Cerebellar cortex (tissue), 1 donor: ENCODE data around the gene ROPN1B.
"Not testable (repeated sequence)": the region's sequence is repeated elsewhere in the genome, so short reads cannot be mapped to it uniquely, and the experiment has no call there.

Experiments used
- DNase-seq: peaks from one replicate; pipeline ENCODE4 v3.0.0-alpha.2; 2015; ENCODE audit warnings: low spot score

Gene ROPN1B

GRCh38 chr3:125958511-125959316, 10.3 kb upstream of the ROPN1B start:
- DNase-seq, result no peak

DNA sequence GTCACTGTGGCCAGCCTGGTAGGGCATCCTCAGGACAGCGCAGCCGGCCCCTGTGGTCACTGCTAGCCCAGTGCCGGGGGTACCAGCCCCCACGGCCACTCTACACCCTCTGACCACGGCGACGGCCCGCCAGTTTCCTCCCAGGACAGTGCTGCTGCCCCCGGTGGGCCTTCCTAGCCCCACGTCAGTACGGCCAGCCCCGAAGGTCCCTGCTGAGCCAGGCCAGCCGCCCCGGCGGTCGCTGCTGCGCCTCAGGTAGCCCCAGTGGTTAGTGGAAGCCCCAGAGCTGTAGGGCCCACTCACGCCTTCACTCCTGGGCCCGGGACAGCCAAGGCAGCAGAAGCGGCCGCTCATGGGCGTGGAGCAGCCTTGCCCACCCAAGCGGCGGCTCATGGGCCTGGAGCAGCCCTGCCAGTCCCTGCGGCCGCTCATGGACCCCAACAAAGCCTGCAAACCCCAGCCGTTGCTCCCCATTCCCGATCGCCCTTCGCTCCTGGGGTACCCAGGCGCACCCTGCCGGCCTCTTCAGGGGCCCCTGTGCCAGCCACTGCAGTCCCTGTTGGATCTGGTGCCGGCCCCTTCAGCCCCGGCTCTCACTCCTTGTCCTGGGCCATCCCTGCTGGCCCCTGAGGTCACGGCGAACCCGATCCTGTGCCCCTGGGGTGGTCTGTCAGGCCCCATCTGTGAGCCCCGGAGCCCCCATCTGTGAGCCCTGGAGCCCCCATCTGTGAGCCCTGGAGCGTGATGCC, 9.5 kb upstream of the ROPN1B start:
- no peak for DNase-seq

- DNase-seq, result no peak
Observed at GRCh38 chr3:125960066-125960424, 8.9 kb upstream of the ROPN1B start.

DNA sequence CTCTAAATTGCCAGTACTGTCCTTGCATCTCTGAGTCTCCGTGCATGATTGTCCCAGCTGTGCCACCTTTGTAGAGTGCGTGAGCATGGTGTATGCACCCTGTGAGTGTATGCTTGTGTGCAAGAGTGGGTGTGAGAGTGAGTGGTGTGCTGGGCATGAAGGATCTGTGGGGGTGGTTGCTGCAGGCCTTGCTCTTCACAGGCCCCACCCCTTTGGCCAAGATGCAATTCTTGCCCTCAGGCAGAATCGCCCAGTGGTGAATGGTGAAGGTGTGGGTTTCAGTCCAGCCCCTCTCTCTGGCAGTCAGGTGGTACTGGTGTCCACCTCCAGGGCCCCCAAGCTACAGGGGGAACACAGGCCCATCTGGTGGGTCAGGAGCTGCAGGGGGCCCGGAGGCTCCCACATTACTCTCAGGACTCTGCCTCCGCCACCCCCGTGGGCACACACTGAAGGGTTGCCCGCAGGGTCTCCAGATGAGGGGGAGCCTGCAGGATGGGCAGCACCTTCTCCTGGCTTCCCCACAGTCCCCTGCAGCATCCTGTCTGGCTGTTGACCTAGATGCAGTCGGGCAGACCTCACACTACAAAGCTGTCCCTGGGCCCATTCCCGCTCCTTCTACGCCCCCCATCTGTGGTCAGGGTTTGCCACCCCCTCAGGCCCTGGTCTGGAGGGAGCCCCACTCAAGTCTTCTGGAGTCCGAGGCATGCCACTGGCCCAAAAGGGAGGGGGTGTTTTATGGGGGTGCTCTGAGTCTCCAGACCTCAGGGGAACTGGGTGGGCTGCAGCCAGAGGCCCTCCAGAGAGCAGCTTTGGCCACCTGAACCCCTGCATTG, 8.3 kb upstream of the ROPN1B start:
- DNase-seq, result no peak

DNA sequence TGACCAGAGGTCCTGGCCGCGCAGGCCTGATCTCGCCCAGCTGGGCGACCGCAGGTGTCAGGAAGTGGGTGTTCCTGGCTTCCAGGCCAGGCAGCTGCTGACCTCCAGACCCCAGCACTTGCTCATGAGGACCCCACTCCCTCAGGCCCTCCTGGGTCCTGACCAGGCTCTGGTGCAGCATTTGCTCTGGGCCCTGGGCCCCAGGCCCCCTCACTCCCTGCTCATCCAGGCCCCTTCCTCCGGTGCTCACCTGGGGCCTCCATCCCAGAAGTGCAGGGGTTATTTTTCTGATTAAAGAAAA, 7.7 kb upstream of the ROPN1B start:
- no peak for DNase-seq

DNA sequence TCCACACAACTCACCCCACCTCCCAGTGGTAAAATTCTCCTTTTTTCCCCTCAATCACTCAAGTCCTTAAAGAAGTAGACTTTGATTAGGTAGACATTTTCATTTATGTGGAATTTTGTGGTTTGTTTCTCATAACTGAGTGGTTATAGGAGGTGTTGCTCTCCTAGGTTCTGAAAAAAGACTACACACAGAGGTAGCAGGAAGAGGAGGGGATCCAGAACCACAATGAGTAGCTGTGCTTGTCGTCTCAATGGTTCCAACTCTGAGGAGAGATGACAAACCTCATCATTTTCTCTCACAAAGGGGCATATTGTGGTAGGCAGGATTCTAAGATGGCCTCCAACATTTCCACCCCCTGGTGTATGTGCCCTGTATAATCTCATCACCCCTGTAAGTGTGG, 5.1 kb upstream of the ROPN1B start:
- not testable (repeated sequence) for DNase-seq

- no peak for DNase-seq
Observed at GRCh38 chr3:125965505-125965904, 3.5 kb upstream of the ROPN1B start.

GRCh38 chr3:125967156-125967555, 1.8 kb upstream of the ROPN1B start:
- DNase-seq, result no peak

DNA sequence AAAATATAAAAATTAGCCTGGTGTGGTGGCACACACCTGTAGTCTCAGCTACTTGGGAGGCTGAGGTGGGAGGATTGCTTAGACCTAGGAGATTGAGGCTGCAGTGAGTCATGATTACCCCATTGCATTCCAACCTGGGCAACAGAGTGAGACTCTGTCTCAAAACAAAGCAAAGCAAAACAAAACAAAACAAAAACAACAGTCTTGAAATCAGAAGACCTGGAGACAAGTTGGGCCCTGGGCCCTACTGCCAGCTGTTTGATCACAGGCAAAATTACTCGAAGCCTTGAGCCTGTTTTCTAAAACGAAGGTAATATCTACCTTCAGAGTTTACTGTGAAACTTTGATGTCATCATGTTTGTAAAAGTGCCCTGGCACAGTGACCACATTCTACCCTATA, 857 bp upstream of the ROPN1B start:
- DNase-seq, result not testable (repeated sequence)

DNA sequence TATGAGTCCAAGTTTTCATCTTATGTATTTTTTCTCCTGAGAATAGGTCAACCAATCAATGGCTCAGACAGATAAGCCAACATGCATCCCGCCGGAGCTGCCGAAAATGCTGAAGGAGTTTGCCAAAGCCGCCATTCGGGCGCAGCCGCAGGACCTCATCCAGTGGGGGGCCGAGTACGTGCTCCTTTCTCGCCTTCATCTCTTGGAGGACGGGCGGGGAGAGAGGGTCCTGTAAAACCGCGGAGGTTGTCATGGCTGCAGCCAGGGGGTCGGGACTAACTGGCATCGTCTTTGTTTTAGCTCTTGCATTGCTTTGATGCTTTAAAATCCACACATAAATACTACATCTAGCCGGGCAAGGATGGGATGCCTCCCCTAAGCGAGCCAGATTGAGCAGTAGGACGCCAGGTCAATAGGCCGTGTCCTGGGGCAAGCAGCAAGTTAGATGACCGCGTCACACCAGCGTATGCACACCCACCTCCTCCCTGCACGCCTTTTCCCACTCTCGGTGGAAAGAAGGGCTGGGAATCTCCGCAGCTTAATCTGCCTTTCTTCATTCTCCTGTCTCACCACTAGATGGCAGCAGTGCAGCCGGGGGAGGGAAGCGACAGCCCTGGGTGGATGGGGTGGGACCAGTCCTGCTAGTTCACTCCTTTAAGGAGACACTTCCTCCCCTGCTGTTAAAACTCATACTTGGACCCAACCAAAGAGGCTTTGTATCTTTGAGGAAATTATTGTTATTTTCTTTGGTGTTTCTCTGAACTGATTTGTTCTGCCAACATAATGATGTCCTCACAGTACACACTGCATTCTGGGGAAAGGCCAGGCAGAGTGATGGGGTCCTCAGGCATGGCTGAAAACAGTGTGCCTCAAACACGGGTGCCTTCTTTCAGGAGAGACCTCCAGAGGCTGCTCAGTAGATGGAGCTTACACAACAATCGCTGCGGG, 3.3 kb downstream of the ROPN1B start:
- peak; percentile 66 for DNase-seq

- not testable (repeated sequence) for DNase-seq
Observed at GRCh38 chr3:125975245-125976002, 6.4 kb downstream of the ROPN1B start.

- not testable (repeated sequence) for DNase-seq
Observed at GRCh38 chr3:125976003-125976390, 7.0 kb downstream of the ROPN1B start.

DNA sequence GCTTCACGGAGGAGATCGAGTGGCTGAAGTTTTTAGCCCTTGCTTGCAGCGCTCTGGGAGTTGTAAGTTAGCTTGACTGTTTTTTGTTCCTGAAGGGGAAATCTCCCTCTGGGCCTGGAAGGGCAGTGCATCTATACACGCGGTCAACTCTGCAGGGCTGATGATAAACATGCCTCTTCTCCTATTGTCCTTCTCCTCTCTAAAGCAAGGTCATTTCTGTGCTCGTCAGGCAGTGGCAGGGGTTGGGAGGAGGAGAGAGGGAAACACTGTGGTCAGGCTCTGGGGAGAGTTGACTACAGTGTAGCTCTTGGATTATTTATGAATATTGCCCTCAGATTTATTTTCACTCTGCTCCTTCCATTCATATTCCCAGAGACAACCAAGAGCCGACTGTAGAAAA, 8.1 kb downstream of the ROPN1B start:
- not testable (repeated sequence) for DNase-seq

GRCh38 chr3:125984951-125985350, 16.0 kb downstream of the ROPN1B start:
- DNase-seq, result not testable (repeated sequence)

- DNase-seq, result peak; percentile 93
Observed at GRCh38 chr3:125990253-125990970, 21.4 kb downstream of the ROPN1B start.

DNA sequence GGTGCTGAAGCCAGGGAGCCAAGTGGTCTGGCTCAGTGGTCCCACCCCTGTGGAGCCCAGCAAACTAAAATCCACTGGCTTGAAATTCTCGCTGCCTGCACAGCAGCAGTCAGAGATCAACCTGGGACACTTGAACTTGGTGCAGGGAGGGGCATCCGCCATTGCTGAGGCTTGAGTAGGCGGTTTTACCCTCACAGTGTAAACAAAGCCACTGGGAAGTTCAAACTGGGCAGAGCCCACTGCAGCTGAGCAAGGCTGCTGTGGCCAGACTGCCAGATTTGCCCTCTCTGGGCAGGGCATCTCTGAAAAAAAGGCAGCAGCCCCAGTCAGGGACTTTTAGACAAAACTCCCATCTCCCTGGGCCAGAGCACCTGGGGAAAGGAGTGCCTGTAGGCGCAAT, 27.8 kb downstream of the ROPN1B start:
- DNase-seq, result not testable (repeated sequence)

DNA sequence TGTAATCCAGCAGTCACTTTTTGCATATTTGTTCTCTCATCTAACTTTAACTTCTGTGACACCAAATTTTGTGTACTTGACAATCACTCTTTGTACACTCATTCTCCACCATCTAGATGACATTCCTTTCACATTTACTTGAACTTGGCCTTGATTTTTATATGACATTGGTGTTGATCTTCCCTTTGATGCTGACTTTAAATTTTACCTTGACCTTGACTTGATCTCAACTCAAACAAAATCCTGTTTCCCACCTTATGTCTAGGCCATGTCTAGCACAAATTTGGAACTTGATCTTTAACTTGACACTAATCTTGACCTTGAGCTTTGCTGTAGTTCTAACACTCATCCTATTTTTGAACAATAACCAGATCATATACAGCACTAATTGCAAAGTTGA, 33.2 kb downstream of the ROPN1B start:
- no peak for DNase-seq

DNA sequence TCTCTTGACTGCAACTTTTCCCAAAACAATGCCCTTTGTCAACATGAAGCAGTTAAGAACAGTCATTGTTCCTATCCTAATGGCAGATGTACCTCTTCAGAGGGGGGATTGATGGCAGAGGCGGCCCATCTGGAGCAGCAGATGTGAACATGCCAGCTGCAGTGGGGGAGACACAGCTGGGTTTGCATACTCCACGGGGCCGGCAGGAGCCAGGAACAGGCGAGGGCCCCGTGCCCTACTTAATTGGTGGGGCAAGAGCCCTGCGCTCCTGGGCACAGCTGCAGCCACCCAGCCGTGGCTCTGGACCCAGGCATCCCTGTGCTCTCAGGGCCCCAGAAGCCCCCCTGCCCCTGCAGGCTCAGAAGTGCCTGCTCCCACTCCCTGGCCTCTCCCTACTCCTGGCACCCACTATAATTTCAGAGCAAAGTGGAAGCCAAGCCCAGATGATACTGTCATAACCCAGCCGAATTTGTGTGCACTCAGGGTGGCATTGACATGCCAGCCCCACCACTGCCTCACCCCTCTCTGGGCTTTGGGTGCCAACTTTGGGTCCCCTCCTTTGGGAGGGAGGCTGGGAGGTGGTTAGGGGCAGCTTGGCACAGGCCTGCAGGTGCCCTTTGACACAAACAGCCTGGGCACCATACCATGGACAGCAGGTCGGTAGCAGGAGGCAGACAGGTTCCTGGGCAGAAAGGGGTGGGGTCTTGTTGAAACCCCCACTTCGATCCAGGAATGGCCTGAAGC, 34.6 kb downstream of the ROPN1B start:
- DNase-seq, result no peak

DNA sequence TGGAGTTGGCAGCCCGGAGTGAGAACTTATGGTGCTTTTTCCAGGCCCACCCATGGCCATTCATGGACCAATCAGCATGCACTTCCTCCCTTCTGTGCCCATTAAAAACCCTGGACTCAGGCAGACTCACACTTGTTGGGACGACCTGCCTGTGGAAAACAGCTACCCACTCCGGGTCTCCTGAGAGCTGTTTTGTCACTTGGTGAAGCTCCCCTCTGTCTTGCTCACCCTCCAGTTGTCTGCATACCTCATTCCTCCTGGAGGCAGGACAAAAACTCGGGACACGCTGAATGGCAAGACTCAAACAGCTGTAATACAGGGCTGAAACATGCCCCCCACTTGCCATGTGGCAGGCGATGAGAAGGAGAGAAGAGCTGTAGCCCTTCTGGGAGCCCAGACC, 35.2 kb downstream of the ROPN1B start:
- DNase-seq, result no peak
